B cell (primary cell): ENCODE data around the gene METTL26. TPM values are rescaled to one million over a fixed set of nuclear protein-coding genes. Genes with fewer than 3 reads are reported as not detected.

Source experiments
- ATAC-seq: fragments of 200-7000 bp; cut with Tn5 transposase; one replicate; pipeline ENCODE4 v1.10.0; 2021; ENCODE audit warnings: low read depth, mild to moderate bottlenecking, moderate number of reproducible peaks, moderate library complexity
- CTCF ChIA-PET: fragments of 350-600 bp; sonication (Branson Sonifier 250); formaldehyde crosslinking; loops from one replicate; lab custom pipeline; 2021; ENCODE audit warnings: antibody characterized with exemption, inconsistent platforms; lab: Charles Lee
- POLR2A ChIA-PET: fragments of 350-600 bp; sonication (Branson Sonifier 250); formaldehyde crosslinking; loops from one replicate; lab custom pipeline; 2021; ENCODE audit warnings: antibody characterized with exemption; lab: Charles Lee
- DNase-seq: peaks from one replicate; pipeline ENCODE4 v3.0.0; 2013
- H2AFZ ChIP-seq: 2 replicates; pipeline ENCODE4 v1.6.1; 2012; ENCODE audit warnings: mild to moderate bottlenecking, low read depth, low read length; ENCODE audit not compliant: insufficient read depth, poor library complexity, severe bottlenecking
- H3K27ac ChIP-seq, 2 donors: 1 replicate in 1 of 2; 2 replicates in 1 of 2; pipeline ENCODE4 v1.5.1; 2012 to 2013; ENCODE audit warnings: low read length in 2 of 2, mild to moderate bottlenecking in 2 of 2, moderate library complexity in 1 of 2
- H3K27me3 ChIP-seq, 4 experiments: fragments of 200-600 bp in 1 of 4; sonication (generic) in 1 of 4; replicated peaks in 1 of 4; 1 replicate in 2 of 4; 2 replicates in 2 of 4; pipeline versions ENCODE4 v1.6.1 to v1.7.0; 2013 to 2016; ENCODE audit warnings: low read length in 3 of 4, mild to moderate bottlenecking in 2 of 4, mixed read lengths in 1 of 4, moderate library complexity in 1 of 4; ENCODE audit not compliant: insufficient read depth in 4 of 4, control insufficient read depth in 3 of 4; ENCODE audit errors: control extremely low read depth in 1 of 4
- H3K36me3 ChIP-seq, 2 experiments: replicated peaks in 1 of 2; 1 replicate in 1 of 2; 2 replicates in 1 of 2; pipeline versions ENCODE4 v1.6.1 to v1.7.1; 2013; ENCODE audit warnings: low read length in 1 of 2; ENCODE audit not compliant: insufficient read depth in 2 of 2, control insufficient read depth in 1 of 2; ENCODE audit errors: control extremely low read depth in 1 of 2, extremely low read depth in 1 of 2
- H3K4me1 ChIP-seq, 2 donors: fragments of 200-600 bp in 1 of 2; sonication (generic) in 1 of 2; 1 replicate in 1 of 2; 2 replicates in 1 of 2; pipeline versions ENCODE4 v1.5.1 to v1.6.1; 2013 to 2017; ENCODE audit warnings: low read length in 2 of 2; ENCODE audit not compliant: control insufficient read depth in 2 of 2, insufficient read depth in 2 of 2
- H3K4me2 ChIP-seq: replicated peaks from 2 replicates; pipeline ENCODE3; 2012; ENCODE audit warnings: mild to moderate bottlenecking, low read depth, low read length; ENCODE audit not compliant: poor library complexity, severe bottlenecking
- H3K4me3 ChIP-seq, 5 experiments: fragments of 200-600 bp in 1 of 5; sonication (generic) in 1 of 5; 1 replicate in 3 of 5; 2 replicates in 2 of 5; pipeline versions ENCODE4 v1.5.1 to v1.7.0; 2011 to 2016; ENCODE audit warnings: low read length in 4 of 5, mild to moderate bottlenecking in 4 of 5, low read depth in 2 of 5, control low read depth in 1 of 5, moderate library complexity in 1 of 5; ENCODE audit not compliant: insufficient read depth in 1 of 5; ENCODE audit errors: control extremely low read depth in 1 of 5, extremely low read depth in 1 of 5
- H3K79me2 ChIP-seq: fragments of 200-600 bp; sonication (generic); one replicate; pipeline ENCODE4 v1.6.0; 2016; ENCODE audit warnings: low read length; ENCODE audit not compliant: control insufficient read depth, insufficient read depth
- H3K9ac ChIP-seq: fragments of 200-600 bp; sonication (generic); 2 replicates; pipeline ENCODE4 v1.6.1; 2017; ENCODE audit warnings: mild to moderate bottlenecking, low read length, moderate library complexity
- H3K9me3 ChIP-seq, 3 donors: one replicate each; pipeline versions ENCODE4 v1.6.1 to v1.7.1; 2013; ENCODE audit warnings: low read length in 2 of 3; ENCODE audit not compliant: control insufficient read depth in 2 of 3, insufficient read depth in 1 of 3; ENCODE audit errors: control extremely low read depth in 1 of 3
- H4K20me1 ChIP-seq: 2 replicates; pipeline ENCODE4 v1.6.0; 2012; ENCODE audit warnings: mild to moderate bottlenecking, low read length; ENCODE audit not compliant: insufficient read depth, control insufficient read depth, poor library complexity, severe bottlenecking
- H3K27ac Mint-ChIP-seq: one replicate; pipeline ENCODE4 v1.8.0; 2021; ENCODE audit warnings: mixed read lengths
- H3K27me3 Mint-ChIP-seq: one replicate; pipeline ENCODE4 v1.8.0; 2021; ENCODE audit warnings: mixed read lengths
- H3K4me1 Mint-ChIP-seq: one replicate; pipeline ENCODE4 v1.8.0; 2021; ENCODE audit warnings: mixed read lengths
- H3K4me3 Mint-ChIP-seq: one replicate; pipeline ENCODE4 v1.8.0; 2021; ENCODE audit warnings: mixed read lengths
- H3K9me3 Mint-ChIP-seq: one replicate; pipeline ENCODE4 v1.8.0; 2022; ENCODE audit warnings: mixed read lengths; ENCODE audit not compliant: insufficient read depth
- EZH2 ChIP-seq: IDR thresholded peaks from 2 replicates; pipeline ENCODE4 v1.6.1; 2012; ENCODE audit warnings: borderline replicate concordance, low read depth, mild to moderate bottlenecking, moderate library complexity, low read length; ENCODE audit not compliant: insufficient read depth, poor library complexity, severe bottlenecking
- WGBS: methylation state at CpG from one replicate; pipeline ENCODE4 v1.1.5; 2013; ENCODE audit warnings: missing lambda C conversion rate; ENCODE audit not compliant: insufficient coverage; 5-methylcytosine and 5-hydroxymethylcytosine counted together
- intact Hi-C: fragments of 100-400 bp; cut with micrococcal nuclease; formaldehyde crosslinking; loops from one replicate; pipeline ENCODE4 v1.10.0; 2022
- polyA plus RNA-seq: library from polyadenylated mRNA; depleted of rRNA; stranded (reverse); fragments of >200 nt; gene quantifications from 2 replicates; pipeline ENCODE4 v1.2.3, GENCODE V29; 2012
- total RNA-seq, 2 donors: library from RNA; stranded (reverse); fragments of 120-200 nt in 1 of 2; gene quantifications; 1 replicate in 1 of 2; 2 replicates in 1 of 2; pipeline versions ENCODE4 v1.2.3 to v1.2.4, GENCODE V29; 2013 to 2022
- TF ChIP-seq, protein P1 (sequence below): fragments of 200-600 bp; IDR thresholded peaks from one replicate; pipeline ENCODE4 v1.8.0; 2022; ENCODE audit warnings: antibody characterized with exemption, mild to moderate bottlenecking

Gene METTL26
- total and polyA plus RNA-seq, 2 donors (not counting 1 experiment from before 2014, with no cell fraction given) = 56.6 to 140 TPM

DNA sequence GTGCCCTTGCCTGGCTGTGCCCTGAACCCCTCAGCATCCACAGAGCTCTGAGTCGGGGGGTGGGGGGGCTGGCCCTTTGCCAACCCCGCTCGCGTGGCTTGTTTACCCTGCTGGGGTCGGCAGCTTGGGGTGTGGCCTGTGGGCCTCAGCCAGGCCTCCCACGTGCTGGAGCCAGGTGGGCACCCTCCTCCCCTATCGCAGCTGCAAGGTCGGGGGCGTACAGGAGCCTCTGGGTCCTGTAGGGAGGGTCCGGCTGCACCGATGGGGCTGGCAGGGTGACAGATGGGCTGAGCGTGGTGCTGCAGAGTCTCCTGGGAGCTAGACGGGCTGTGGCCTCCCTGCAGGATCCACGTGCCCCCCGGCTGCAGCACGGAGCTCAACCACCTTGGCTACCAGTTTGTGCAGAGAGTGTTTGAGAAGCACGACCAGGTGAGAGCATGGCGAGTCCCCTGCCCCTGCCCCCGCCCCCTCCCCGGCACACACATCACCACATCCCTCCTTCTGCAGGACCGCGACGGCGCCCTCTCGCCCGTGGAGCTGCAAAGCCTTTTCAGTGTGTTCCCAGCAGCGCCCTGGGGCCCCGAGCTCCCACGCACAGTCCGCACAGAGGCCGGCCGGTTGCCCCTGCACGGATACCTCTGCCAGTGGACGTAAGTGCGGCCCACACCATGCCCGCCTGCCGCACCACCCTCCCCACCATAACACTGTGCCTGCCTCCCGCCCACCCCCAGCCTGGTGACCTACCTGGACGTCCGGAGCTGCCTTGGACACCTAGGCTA is 35.4 kb upstream of the METTL26 start:
- ATAC-seq (no peak), DNase-seq (no peak)
- CTCF ChIA-PET = interaction anchor here (1.0 kb wide), 1 partner anchor 100 kb away, joined by 3 read pairs; no protein-coding TSS in a partner anchor
- no peak overlapping the region for H3K27ac Mint-ChIP-seq
- no peaks in the 10 kb centered on the region for H3K9me3 Mint-ChIP-seq
- peaks cover 19% of the 10 kb centered on the region for H3K4me1 Mint-ChIP-seq
- intact Hi-C loops = no loop called here
- H4K20me1 ChIP-seq = peaks cover 31% of the 10 kb centered on the region
- no peak overlapping the region for H3K4me3 ChIP-seq
- H3K4me2 ChIP-seq = no peak overlapping the region
- no peak overlapping the region for H3K27ac ChIP-seq
- H3K79me2 ChIP-seq = peaks cover 5% of the 10 kb centered on the region
- no peak overlapping the region for H3K4me3 Mint-ChIP-seq
- 94% methylated on average over 32 of the region's 40 CpGs for WGBS
- no peak overlapping the region for H2AFZ ChIP-seq
- TF ChIP-seq EZH2 = no peak
- TF ChIP-seq, protein P1, sequence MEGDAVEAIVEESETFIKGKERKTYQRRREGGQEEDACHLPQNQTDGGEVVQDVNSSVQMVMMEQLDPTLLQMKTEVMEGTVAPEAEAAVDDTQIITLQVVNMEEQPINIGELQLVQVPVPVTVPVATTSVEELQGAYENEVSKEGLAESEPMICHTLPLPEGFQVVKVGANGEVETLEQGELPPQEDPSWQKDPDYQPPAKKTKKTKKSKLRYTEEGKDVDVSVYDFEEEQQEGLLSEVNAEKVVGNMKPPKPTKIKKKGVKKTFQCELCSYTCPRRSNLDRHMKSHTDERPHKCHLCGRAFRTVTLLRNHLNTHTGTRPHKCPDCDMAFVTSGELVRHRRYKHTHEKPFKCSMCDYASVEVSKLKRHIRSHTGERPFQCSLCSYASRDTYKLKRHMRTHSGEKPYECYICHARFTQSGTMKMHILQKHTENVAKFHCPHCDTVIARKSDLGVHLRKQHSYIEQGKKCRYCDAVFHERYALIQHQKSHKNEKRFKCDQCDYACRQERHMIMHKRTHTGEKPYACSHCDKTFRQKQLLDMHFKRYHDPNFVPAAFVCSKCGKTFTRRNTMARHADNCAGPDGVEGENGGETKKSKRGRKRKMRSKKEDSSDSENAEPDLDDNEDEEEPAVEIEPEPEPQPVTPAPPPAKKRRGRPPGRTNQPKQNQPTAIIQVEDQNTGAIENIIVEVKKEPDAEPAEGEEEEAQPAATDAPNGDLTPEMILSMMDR = no peak
- H3K36me3 ChIP-seq = peaks cover 0 to 31% of the 10 kb centered on the region in 2 experiments
- peaks cover 21 to 32% of the 10 kb centered on the region in 2 donors for H3K4me1 ChIP-seq
- POLR2A ChIA-PET = no interaction called here
- no peak overlapping the region for H3K9ac ChIP-seq
- H3K27me3 ChIP-seq = peaks cover 0 to 16% (median 7%) of the 10 kb centered on the region in 4 experiments
- H3K27me3 Mint-ChIP-seq = peaks cover 6% of the 10 kb centered on the region
- H3K9me3 ChIP-seq = peaks cover 0 to 4% (median 0%) of the 10 kb centered on the region in 3 donors
